ENCODE data around the gene TBC1D3B.

- TF ChIP-seq POLR2A (IDR thresholded peaks at IDR 0.05; ENCODE audit: low read depth, low read length): no peak
- no peak for TF ChIP-seq TAF1 (IDR thresholded peaks at IDR 0.05; ENCODE audit: low read depth, low read length)
- TF ChIP-seq POLR2AphosphoS5 (IDR thresholded peaks at IDR 0.05; ENCODE audit: low read depth, low read length): no peak
- no peak for TF ChIP-seq SPI1 (IDR thresholded peaks at IDR 0.05; ENCODE audit: low read depth, low read length)
Measured at GRCh38 chr17:36205637-36206485, 29.4 kb upstream of the TBC1D3B start.

Data from GM12891 (cell line).